T-helper 2 cell treated with Interferon-gamma antibody and Interleukin-4, amounts not matched to agents 100 ng/mL and 5 ng/mL, for 36 hours (primary cell): Measurements from ENCODE around the gene PIM3. TPM values are rescaled to one million over a fixed set of nuclear protein-coding genes. Genes with fewer than 3 reads are reported as not detected.

Experiments
- intact Hi-C: fragments of 100-400 bp; cut with micrococcal nuclease; formaldehyde crosslinking; loops from one replicate; pipeline ENCODE4 v1.15.1; 2023
- total RNA-seq: library from RNA; stranded (reverse); gene quantifications from 2 replicates; pipeline ENCODE4 v1.2.3, GENCODE V29; 2022

Gene PIM3
- total RNA-seq, 1 donor from 2014 or later, result 52.8 TPM

GRCh38 chr22:49953680-49954344 is 6.8 kb upstream of the PIM3 start:
- intact Hi-C loops, result no loop called here

- intact Hi-C loops, result no loop called here
Measured at GRCh38 chr22:49954354-49954753, 6.2 kb upstream of the PIM3 start.

GRCh38 chr22:49954991-49955580 is 5.5 kb upstream of the PIM3 start:
- intact Hi-C loops, result no loop called here

- intact Hi-C loops, result no loop called here
Measured at GRCh38 chr22:49955581-49956417, 4.8 kb upstream of the PIM3 start.

- intact Hi-C loops, result no loop called here
Measured at GRCh38 chr22:49956418-49956770, 4.2 kb upstream of the PIM3 start.

- intact Hi-C loops, result no loop called here
Measured at GRCh38 chr22:49956914-49957825, 3.4 kb upstream of the PIM3 start.

GRCh38 chr22:49957826-49958365 is 2.7 kb upstream of the PIM3 start:
- intact Hi-C loops, result no loop called here

- intact Hi-C loops, result no loop called here
Measured at GRCh38 chr22:49958366-49958921, 2.1 kb upstream of the PIM3 start.

GRCh38 chr22:49958931-49959781 is 1.4 kb upstream of the PIM3 start:
- intact Hi-C loops, result no loop called here

- intact Hi-C loops, result loop anchor here (1.0 kb wide), 2 partner anchors 23 to 41 kb away; partner anchors contain the start of genes ALG12 and CRELD2
Measured at GRCh38 chr22:49959782-49960158, 802 bp upstream of the PIM3 start.

GRCh38 chr22:49961005-49961600 is 531 bp downstream of the PIM3 start:
- intact Hi-C loops, result no loop called here

- intact Hi-C loops, result no loop called here
Measured at GRCh38 chr22:49961601-49962011, 1.0 kb downstream of the PIM3 start.

GRCh38 chr22:49962012-49962750 is 1.6 kb downstream of the PIM3 start:
- intact Hi-C loops, result no loop called here

GRCh38 chr22:49962751-49963646 is 2.4 kb downstream of the PIM3 start:
- intact Hi-C loops, result no loop called here

- intact Hi-C loops, result no loop called here
Measured at GRCh38 chr22:49963647-49964026, 3.1 kb downstream of the PIM3 start.

GRCh38 chr22:49964136-49965090 is 3.8 kb downstream of the PIM3 start:
- intact Hi-C loops, result no loop called here
